ENCODE data around the gene ARHGAP33. TPM values are rescaled to one million over a fixed set of nuclear protein-coding genes. Genes with fewer than 3 reads are reported as not detected.
A peak's percentile ranks its signal among the peaks of the same experiment; 100 is the strongest.

The ARHGAP33 gene
- total and polyA plus RNA-seq, 10 of the 15 experiments (the other 5 are each of a cell fraction or from before 2014, with no cell fraction given): 0.05 to 22.9 (median 2.3) TPM; not detected in 1

DNA sequence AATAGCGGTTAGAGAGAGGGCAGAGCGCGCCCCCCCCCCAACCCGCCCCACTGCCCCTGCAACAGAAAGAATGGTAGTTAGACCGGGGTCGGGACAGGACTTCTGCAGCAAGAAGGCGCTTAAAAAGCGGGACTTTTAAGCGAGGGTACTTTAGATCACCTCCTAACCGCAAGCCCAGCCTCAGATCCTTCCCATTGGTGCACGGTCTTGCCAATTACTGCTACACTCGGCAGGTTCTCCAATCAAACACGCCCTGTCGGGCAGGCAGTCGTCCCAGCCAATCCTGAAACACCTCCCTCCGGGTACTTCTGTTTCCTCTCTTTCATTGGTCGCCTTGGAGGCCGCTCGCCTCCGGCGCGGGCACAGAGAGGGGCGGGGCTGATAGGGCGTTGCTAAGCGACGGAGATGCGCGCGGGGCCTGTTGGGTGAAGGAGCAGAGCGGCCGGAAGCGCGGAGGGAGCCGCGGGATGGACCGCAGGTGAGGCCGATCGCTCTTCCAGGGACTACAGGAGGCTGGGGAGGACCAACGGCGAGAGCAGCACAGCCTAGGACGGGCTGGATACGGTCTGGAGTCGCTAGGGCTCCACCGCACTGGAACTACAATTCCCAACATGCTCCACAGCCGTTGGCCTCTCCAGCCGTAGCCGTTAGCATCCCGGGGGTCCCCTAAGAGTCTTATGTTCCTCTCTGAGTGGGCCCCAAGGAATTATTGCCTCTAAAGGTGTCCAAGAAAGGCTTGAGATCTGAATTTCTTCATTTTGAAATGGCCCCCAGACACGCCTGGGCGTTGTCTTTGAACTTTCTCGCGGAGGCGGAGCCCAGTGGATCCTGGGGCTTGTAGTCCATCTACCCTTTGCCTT, 17.4 kb upstream of the ARHGAP33 start, which contains the start of gene PROSER3 (continued):
- TF ChIP-seq, protein P1, sequence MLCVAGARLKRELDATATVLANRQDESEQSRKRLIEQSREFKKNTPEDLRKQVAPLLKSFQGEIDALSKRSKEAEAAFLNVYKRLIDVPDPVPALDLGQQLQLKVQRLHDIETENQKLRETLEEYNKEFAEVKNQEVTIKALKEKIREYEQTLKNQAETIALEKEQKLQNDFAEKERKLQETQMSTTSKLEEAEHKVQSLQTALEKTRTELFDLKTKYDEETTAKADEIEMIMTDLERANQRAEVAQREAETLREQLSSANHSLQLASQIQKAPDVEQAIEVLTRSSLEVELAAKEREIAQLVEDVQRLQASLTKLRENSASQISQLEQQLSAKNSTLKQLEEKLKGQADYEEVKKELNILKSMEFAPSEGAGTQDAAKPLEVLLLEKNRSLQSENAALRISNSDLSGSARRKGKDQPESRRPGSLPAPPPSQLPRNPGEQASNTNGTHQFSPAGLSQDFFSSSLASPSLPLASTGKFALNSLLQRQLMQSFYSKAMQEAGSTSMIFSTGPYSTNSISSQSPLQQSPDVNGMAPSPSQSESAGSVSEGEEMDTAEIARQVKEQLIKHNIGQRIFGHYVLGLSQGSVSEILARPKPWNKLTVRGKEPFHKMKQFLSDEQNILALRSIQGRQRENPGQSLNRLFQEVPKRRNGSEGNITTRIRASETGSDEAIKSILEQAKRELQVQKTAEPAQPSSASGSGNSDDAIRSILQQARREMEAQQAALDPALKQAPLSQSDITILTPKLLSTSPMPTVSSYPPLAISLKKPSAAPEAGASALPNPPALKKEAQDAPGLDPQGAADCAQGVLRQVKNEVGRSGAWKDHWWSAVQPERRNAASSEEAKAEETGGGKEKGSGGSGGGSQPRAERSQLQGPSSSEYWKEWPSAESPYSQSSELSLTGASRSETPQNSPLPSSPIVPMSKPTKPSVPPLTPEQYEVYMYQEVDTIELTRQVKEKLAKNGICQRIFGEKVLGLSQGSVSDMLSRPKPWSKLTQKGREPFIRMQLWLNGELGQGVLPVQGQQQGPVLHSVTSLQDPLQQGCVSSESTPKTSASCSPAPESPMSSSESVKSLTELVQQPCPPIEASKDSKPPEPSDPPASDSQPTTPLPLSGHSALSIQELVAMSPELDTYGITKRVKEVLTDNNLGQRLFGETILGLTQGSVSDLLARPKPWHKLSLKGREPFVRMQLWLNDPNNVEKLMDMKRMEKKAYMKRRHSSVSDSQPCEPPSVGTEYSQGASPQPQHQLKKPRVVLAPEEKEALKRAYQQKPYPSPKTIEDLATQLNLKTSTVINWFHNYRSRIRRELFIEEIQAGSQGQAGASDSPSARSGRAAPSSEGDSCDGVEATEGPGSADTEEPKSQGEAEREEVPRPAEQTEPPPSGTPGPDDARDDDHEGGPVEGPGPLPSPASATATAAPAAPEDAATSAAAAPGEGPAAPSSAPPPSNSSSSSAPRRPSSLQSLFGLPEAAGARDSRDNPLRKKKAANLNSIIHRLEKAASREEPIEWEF (IDR thresholded peaks at IDR 0.05; ENCODE audit: insufficient replicate concordance, low read depth, low read length): no peak
- TF ChIP-seq PAX8 (IDR thresholded peaks at IDR 0.05) (no peak), KDM1A (IDR thresholded peaks at IDR 0.05; ENCODE audit: borderline replicate concordance) (no peak), SMARCA5 (IDR thresholded peaks at IDR 0.05) (no peak), NBN (IDR thresholded peaks at IDR 0.05) (peak; percentile 50; the same call in 1 of the 2 replicates), YBX1 (IDR thresholded peaks at IDR 0.05) (no peak), SIN3A (IDR thresholded peaks at IDR 0.05; ENCODE audit: low read depth, low read length) (peak; percentile 79), SUPT20H (IDR thresholded peaks at IDR 0.05; ENCODE audit: borderline replicate concordance, control insufficient read depth, low read depth, low read length) (no peak), EZH2 (IDR thresholded peaks at IDR 0.05; ENCODE audit: borderline replicate concordance, control insufficient read depth, low read depth, low read length) (no peak), IKZF2 (IDR thresholded peaks at IDR 0.05) (no peak; a peak in 1 of 4 replicates), IRF4 (IDR thresholded peaks at IDR 0.05; ENCODE audit: low read depth, low read length) (no peak), NR2F1 (conservative IDR thresholded peaks at IDR 0.05) (no peak), MYB (IDR thresholded peaks at IDR 0.05; ENCODE audit: borderline replicate concordance, low read depth, low read length) (no peak), RELA (IDR thresholded peaks at IDR 0.05; ENCODE audit: borderline replicate concordance, partially characterized antibody) (peak; percentile 9), TCF7 (IDR thresholded peaks at IDR 0.05; ENCODE audit: borderline replicate concordance) (peak; percentile 85; the same call in 1 of the 2 replicates), MTA3 (IDR thresholded peaks at IDR 0.05; ENCODE audit: borderline replicate concordance, low read length) (no peak), ZNF384 (IDR thresholded peaks at IDR 0.05; ENCODE audit: borderline replicate concordance, low read depth, low read length) (no peak)
- TF ChIP-seq, protein P2, sequence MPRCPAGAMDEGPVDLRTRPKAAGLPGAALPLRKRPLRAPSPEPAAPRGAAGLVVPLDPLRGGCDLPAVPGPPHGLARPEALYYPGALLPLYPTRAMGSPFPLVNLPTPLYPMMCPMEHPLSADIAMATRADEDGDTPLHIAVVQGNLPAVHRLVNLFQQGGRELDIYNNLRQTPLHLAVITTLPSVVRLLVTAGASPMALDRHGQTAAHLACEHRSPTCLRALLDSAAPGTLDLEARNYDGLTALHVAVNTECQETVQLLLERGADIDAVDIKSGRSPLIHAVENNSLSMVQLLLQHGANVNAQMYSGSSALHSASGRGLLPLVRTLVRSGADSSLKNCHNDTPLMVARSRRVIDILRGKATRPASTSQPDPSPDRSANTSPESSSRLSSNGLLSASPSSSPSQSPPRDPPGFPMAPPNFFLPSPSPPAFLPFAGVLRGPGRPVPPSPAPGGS (IDR thresholded peaks at IDR 0.05; ENCODE audit: borderline replicate concordance, insufficient read depth, low read depth, low read length, poor library complexity, severe bottlenecking): no peak
- TF ChIP-seq, protein P3, sequence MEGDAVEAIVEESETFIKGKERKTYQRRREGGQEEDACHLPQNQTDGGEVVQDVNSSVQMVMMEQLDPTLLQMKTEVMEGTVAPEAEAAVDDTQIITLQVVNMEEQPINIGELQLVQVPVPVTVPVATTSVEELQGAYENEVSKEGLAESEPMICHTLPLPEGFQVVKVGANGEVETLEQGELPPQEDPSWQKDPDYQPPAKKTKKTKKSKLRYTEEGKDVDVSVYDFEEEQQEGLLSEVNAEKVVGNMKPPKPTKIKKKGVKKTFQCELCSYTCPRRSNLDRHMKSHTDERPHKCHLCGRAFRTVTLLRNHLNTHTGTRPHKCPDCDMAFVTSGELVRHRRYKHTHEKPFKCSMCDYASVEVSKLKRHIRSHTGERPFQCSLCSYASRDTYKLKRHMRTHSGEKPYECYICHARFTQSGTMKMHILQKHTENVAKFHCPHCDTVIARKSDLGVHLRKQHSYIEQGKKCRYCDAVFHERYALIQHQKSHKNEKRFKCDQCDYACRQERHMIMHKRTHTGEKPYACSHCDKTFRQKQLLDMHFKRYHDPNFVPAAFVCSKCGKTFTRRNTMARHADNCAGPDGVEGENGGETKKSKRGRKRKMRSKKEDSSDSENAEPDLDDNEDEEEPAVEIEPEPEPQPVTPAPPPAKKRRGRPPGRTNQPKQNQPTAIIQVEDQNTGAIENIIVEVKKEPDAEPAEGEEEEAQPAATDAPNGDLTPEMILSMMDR (IDR thresholded peaks at IDR 0.05 in 2 of 3, conservative IDR thresholded peaks at IDR 0.05 in 1 of 3; ENCODE audit: control insufficient read depth in 2 of 3, extremely low read depth in 1 of 3, insufficient read depth in 1 of 3, low read depth in 3 of 3, low read length in 3 of 3): no peak
- TF ChIP-seq, protein P4, sequence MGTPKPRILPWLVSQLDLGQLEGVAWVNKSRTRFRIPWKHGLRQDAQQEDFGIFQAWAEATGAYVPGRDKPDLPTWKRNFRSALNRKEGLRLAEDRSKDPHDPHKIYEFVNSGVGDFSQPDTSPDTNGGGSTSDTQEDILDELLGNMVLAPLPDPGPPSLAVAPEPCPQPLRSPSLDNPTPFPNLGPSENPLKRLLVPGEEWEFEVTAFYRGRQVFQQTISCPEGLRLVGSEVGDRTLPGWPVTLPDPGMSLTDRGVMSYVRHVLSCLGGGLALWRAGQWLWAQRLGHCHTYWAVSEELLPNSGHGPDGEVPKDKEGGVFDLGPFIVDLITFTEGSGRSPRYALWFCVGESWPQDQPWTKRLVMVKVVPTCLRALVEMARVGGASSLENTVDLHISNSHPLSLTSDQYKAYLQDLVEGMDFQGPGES (IDR thresholded peaks at IDR 0.05): peak; percentile 99
